SK-N-SH (cell line): ENCODE results near the gene PITX1. TPM values are rescaled to one million over a fixed set of nuclear protein-coding genes. Genes with fewer than 3 reads are reported as not detected.
A peak's percentile ranks its signal among the peaks of the same experiment; 100 is the strongest.

Source experiments
- CTCF ChIA-PET: fragments of 300-600, 350-600 bp; formaldehyde crosslinking; extraction: SDS; loops from one replicate; lab custom pipeline; 2021; lab: Yijun Ruan, JAX
- POLR2A ChIA-PET: fragments of 350-600 bp; sonication (Branson Sonifier 250); formaldehyde crosslinking; extraction: SDS; loops from one replicate; lab custom pipeline; 2020; ENCODE audit warnings: antibody characterized with exemption, inconsistent platforms; lab: Yijun Ruan, JAX
- DNase-seq: peaks from one replicate; pipeline ENCODE4 v3.0.0; 2012
- H2AFZ ChIP-seq: fragments of 200-600 bp; sonication (generic); 2 replicates; pipeline ENCODE4 v1.8.1; 2016; ENCODE audit warnings: antibody characterized with exemption, mild to moderate bottlenecking, low read depth
- H3F3A ChIP-seq: fragments of 200-600 bp; sonication (generic); replicated peaks from 2 replicates; pipeline ENCODE3; 2016; ENCODE audit warnings: antibody characterized with exemption, mild to moderate bottlenecking; ENCODE audit not compliant: insufficient read depth
- H3K27ac ChIP-seq, 2 experiments: fragments of 200-500 bp in 1 of 2; fragments of 200-600 bp in 1 of 2; sonication (Bioruptor generic) in 1 of 2; sonication (generic), shearing (Covaris generic) in 1 of 2; 2 replicates each; pipeline versions ENCODE4 v1.5.1 to v1.6.1; 2014 to 2016; ENCODE audit warnings: low read depth in 2 of 2, inconsistent platforms in 1 of 2, low read length in 1 of 2, mild to moderate bottlenecking in 1 of 2, mixed read lengths in 1 of 2
- H3K27me3 ChIP-seq: fragments of 200-600 bp; sonication (generic), shearing (Covaris generic); 2 replicates; pipeline ENCODE4 v1.6.1; 2016; ENCODE audit warnings: mixed run types; ENCODE audit not compliant: insufficient read depth
- H3K36me3 ChIP-seq, 2 experiments: fragments of 200-500 bp in 1 of 2; fragments of 200-600 bp in 1 of 2; sonication (Bioruptor generic) in 1 of 2; sonication (generic) in 1 of 2; replicated peaks in 1 of 2; 2 replicates each; pipeline versions ENCODE3 to v1.5.1; 2014 to 2016; ENCODE audit warnings: low read length in 1 of 2, mild to moderate bottlenecking in 1 of 2; ENCODE audit not compliant: insufficient read depth in 2 of 2, control insufficient read depth in 1 of 2
- H3K4me1 ChIP-seq, 2 experiments: fragments of 200-500 bp in 1 of 2; fragments of 200-600 bp in 1 of 2; sonication (Bioruptor generic) in 1 of 2; sonication (generic), shearing (Covaris generic) in 1 of 2; 2 replicates each; pipeline versions ENCODE4 v1.5.1 to v1.6.1; 2014 to 2016; ENCODE audit warnings: low read depth in 1 of 2, low read length in 1 of 2, mixed run types in 1 of 2; ENCODE audit not compliant: insufficient read depth in 2 of 2, control insufficient read depth in 1 of 2
- H3K4me2 ChIP-seq: fragments of 200-600 bp; sonication (generic), shearing (Covaris generic); 2 replicates; pipeline ENCODE4 v1.6.1; 2017; ENCODE audit warnings: mixed run types
- H3K4me3 ChIP-seq, 2 experiments: fragments of 200-500 bp in 1 of 2; fragments of 200-600 bp in 1 of 2; sonication (Bioruptor generic) in 1 of 2; sonication (generic), shearing (Covaris generic) in 1 of 2; 2 replicates each; pipeline versions ENCODE4 v1.5.1 to v1.8.1; 2014 to 2016; ENCODE audit warnings: low read depth in 2 of 2, inconsistent platforms in 1 of 2, low read length in 1 of 2, mild to moderate bottlenecking in 1 of 2, mixed read lengths in 1 of 2, moderate library complexity in 1 of 2
- H3K79me2 ChIP-seq: fragments of 200-600 bp; sonication (generic); 2 replicates; pipeline ENCODE4 v1.8.1; 2017; ENCODE audit warnings: mild to moderate bottlenecking; ENCODE audit not compliant: insufficient read depth
- H3K9ac ChIP-seq: fragments of 200-600 bp; sonication (generic); 2 replicates; pipeline ENCODE4 v1.6.1; 2017; ENCODE audit warnings: mixed run types
- H3K9me2 ChIP-seq: fragments of 200-600 bp; sonication (generic); 2 replicates; pipeline ENCODE4 v1.6.1; 2017; ENCODE audit warnings: mixed run types
- H3K9me3 ChIP-seq: fragments of 200-600 bp; sonication (generic); 2 replicates; pipeline ENCODE4 v1.6.1; 2017; ENCODE audit warnings: mixed run types, mild to moderate bottlenecking, moderate library complexity
- H4K20me1 ChIP-seq: fragments of 200-600 bp; sonication (generic); 2 replicates; pipeline ENCODE4 v1.6.1; 2017; ENCODE audit warnings: mild to moderate bottlenecking, mixed run types; ENCODE audit not compliant: insufficient read depth
- CHD2 ChIP-seq: fragments of 150-350 bp; IDR thresholded peaks from 2 replicates; pipeline ENCODE4 v1.6.1; 2018; ENCODE audit warnings: low read length; ENCODE audit not compliant: partially characterized antibody
- ELF1 ChIP-seq: IDR thresholded peaks from 2 replicates; pipeline ENCODE4 v1.4.0; 2012
- EP300 ChIP-seq, 2 experiments: IDR thresholded peaks; 2 replicates each; pipeline versions ENCODE4 v1.4.0 to v1.6.1; 2012; ENCODE audit warnings: borderline replicate concordance in 1 of 2, low read depth in 1 of 2, low read length in 1 of 2
- EZH2phosphoT487 ChIP-seq: fragments of 200-600 bp; sonication (generic); IDR thresholded peaks from 2 replicates; pipeline ENCODE4 v1.6.1; 2017; ENCODE audit warnings: low read depth, mixed run types, mild to moderate bottlenecking, antibody characterized with exemption, moderate library complexity, borderline replicate concordance
- FOSL2 ChIP-seq: IDR thresholded peaks from 2 replicates; pipeline ENCODE4 v1.4.0; 2012; ENCODE audit warnings: low read depth, mild to moderate bottlenecking, moderate library complexity, borderline replicate concordance
- GATA2 ChIP-seq: sonication (generic); formaldehyde crosslinking; IDR thresholded peaks from 2 replicates; pipeline ENCODE4 v1.5.0; 2020; ENCODE audit warnings: mild to moderate bottlenecking, missing genetic modification reagents
- MXI1 ChIP-seq: IDR thresholded peaks from 2 replicates; pipeline ENCODE4 v1.6.1; 2012; ENCODE audit warnings: mild to moderate bottlenecking, low read depth, low read length, improper control_type of control experiment
- RCOR1 ChIP-seq: fragments of 150-350 bp; IDR thresholded peaks from 2 replicates; pipeline ENCODE4 v1.6.1; 2017; ENCODE audit warnings: antibody characterized with exemption, low read length
- TCF12 ChIP-seq: IDR thresholded peaks from 2 replicates; pipeline ENCODE4 v1.4.0; 2012
- TEAD4 ChIP-seq: IDR thresholded peaks from 2 replicates; pipeline ENCODE4 v1.4.0; 2012; ENCODE audit warnings: mild to moderate bottlenecking, borderline replicate concordance; ENCODE audit not compliant: insufficient read depth
- WGBS: methylation state at CpG from one replicate; pipeline ENCODE4 v1.1.6; 2017; ENCODE audit warnings: low lambda C conversion rate; 5-methylcytosine and 5-hydroxymethylcytosine counted together
- polyA plus RNA-seq, 3 experiments: library from polyadenylated mRNA; depleted of rRNA; stranded (reverse); fragments of >200 nt; gene quantifications; 2 replicates each; pipeline ENCODE4 v1.2.3, GENCODE V29; 2012

Gene PITX1
- polyA plus RNA-seq, 1 of the 3 experiments (the other 2 are of a cell fraction) = not detected

- H3K9ac ChIP-seq = no peak overlapping the region
- no peaks in the 10 kb centered on the region for H4K20me1 ChIP-seq
- H2AFZ ChIP-seq = no peak overlapping the region
- WGBS = 76% methylated on average over 6 of the region's 29 CpGs
- H3K9me2 ChIP-seq = no peaks in the 10 kb centered on the region
- POLR2A ChIA-PET = no interaction called here
- no peak overlapping the region for H3K27ac ChIP-seq
- H3K9me3 ChIP-seq = no peaks in the 10 kb centered on the region
- no peak overlapping the region for H3K4me2 ChIP-seq
- no peaks in the 10 kb centered on the region for H3K79me2 ChIP-seq
- DNase-seq = no peak
- H3K4me1 ChIP-seq = peaks cover 0 to 3% of the 10 kb centered on the region in 2 experiments; a peak in 1 of 4 replicates
- CTCF ChIA-PET = interaction anchor here (0.8 kb wide), 1 partner anchor 82 kb away, joined by 4 read pairs; no protein-coding TSS in a partner anchor
- no peaks in the 10 kb centered on the region for H3F3A ChIP-seq
- H3K36me3 ChIP-seq = no peaks in the 10 kb centered on the region
- no peak for TF ChIP-seq TEAD4
- no peak for TF ChIP-seq CHD2
- no peak for TF ChIP-seq GATA2
- TF ChIP-seq FOSL2 = no peak
- no peak for TF ChIP-seq RCOR1
- no peak for TF ChIP-seq TCF12
- no peak for TF ChIP-seq ELF1
- TF ChIP-seq MXI1 = no peak
- no peak for TF ChIP-seq EP300 (IDR thresholded peaks at IDR 0.05; ENCODE audit: borderline replicate concordance in 1 of 2, low read depth in 1 of 2, low read length in 1 of 2)
- TF ChIP-seq EZH2phosphoT487 = no peak
- no peak overlapping the region for H3K4me3 ChIP-seq
- peaks cover 60% of the 10 kb centered on the region for H3K27me3 ChIP-seq
Observed at GRCh38 chr5:135027266-135027696, 6.7 kb downstream of the PITX1 start.

DNA sequence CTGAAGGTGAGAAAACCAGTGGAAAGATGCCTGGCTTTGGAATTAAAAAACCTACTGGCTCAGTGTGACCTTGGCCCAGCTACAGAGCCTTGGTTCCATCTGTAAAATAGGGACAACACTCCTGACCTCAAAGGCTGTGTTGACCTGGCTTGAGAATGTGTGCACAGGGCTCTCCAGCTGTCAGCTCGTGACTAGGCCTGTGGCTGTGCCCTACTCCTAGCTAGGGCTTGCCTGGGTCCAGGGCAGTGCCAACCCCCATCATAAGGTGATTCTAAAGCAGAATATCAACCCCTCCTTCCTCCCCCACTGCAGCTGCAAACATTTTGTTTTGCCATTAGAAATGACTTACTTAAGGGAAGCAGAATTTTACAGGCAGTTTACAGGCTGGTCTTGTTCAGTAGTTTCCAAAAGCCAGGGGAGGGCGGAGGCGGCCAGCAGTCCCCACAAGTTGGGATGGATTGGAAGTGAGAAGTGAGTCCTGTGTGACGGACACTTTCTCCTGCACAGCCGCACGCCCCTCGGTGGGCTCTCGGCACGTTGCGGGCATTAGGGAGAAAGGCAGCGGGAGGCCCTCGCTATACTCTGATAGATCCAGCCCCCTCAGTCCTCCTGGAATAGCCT lies 7.3 kb downstream of the PITX1 start:
- no peaks in the 10 kb centered on the region for H4K20me1 ChIP-seq
- no peak overlapping the region for H3K27ac ChIP-seq
- H3K9ac ChIP-seq = no peak overlapping the region
- WGBS = 90% methylated on average over 9 of the region's 12 CpGs
- H3F3A ChIP-seq = no peaks in the 10 kb centered on the region
- H2AFZ ChIP-seq = no peak overlapping the region
- H3K27me3 ChIP-seq = peaks cover 57% of the 10 kb centered on the region
- H3K36me3 ChIP-seq = no peaks in the 10 kb centered on the region
- H3K9me2 ChIP-seq = no peaks in the 10 kb centered on the region
- DNase-seq = peak; percentile 55
- no peak for TF ChIP-seq MXI1
- no peaks in the 10 kb centered on the region for H3K9me3 ChIP-seq
- H3K4me2 ChIP-seq = no peak overlapping the region
- no peaks in the 10 kb centered on the region for H3K79me2 ChIP-seq
- CTCF ChIA-PET = interaction anchor here (0.9 to 1.0 kb wide), 2 partner anchors 15 to 122 kb away, joined by 4 read pairs; partner anchors contain the start of gene PCBD2
- no peak overlapping the region for H3K4me3 ChIP-seq
- H3K4me1 ChIP-seq = peaks cover 0 to 3% of the 10 kb centered on the region in 2 experiments; a peak in 1 of 4 replicates
- POLR2A ChIA-PET = no interaction called here
